Astrocyte (in vitro differentiated cells and primary cell): ENCODE measurements around the gene UPF3B. TPM values are rescaled to one million over a fixed set of nuclear protein-coding genes. Genes with fewer than 3 reads are reported as not detected.
A peak's percentile ranks its signal among the peaks of the same experiment; 100 is the strongest.

Experiments
- DNase-seq: peaks from one replicate; pipeline ENCODE4 v3.0.0-alpha.2; 2010; ENCODE audit warnings: low read depth
- FAIRE-seq: peaks from 2 replicates; lab custom pipeline; 2011; peaks lifted over from hg19 to GRCh38; lab: Jason Lieb, UNC
- H2AFZ ChIP-seq: 2 replicates; pipeline ENCODE4 v1.6.0; 2012; ENCODE audit warnings: low read depth, low read length, inconsistent platforms
- H3K27ac ChIP-seq: 2 replicates; pipeline ENCODE4 v1.5.1; 2011; ENCODE audit warnings: low read depth, low read length, inconsistent platforms
- H3K27me3 ChIP-seq: 2 replicates; pipeline ENCODE4 v1.6.0; 2011; ENCODE audit warnings: low read length, inconsistent platforms; ENCODE audit not compliant: insufficient read depth
- H3K36me3 ChIP-seq: 2 replicates; pipeline ENCODE4 v1.5.1; 2011; ENCODE audit warnings: low read length, inconsistent platforms; ENCODE audit not compliant: insufficient read depth
- H3K4me1 ChIP-seq: 2 replicates; pipeline ENCODE4 v1.5.1; 2011; ENCODE audit warnings: low read length, inconsistent platforms; ENCODE audit not compliant: insufficient read depth
- H3K4me2 ChIP-seq: 2 replicates; pipeline ENCODE4 v1.6.0; 2012; ENCODE audit warnings: low read length, inconsistent platforms
- H3K4me3 ChIP-seq: 2 replicates; pipeline ENCODE4 v1.5.1; 2011; ENCODE audit warnings: low read depth, mild to moderate bottlenecking, low read length, inconsistent platforms; ENCODE audit not compliant: insufficient read depth
- H3K79me2 ChIP-seq: 2 replicates; pipeline ENCODE4 v1.6.0; 2012; ENCODE audit warnings: mild to moderate bottlenecking, low read length, inconsistent platforms; ENCODE audit not compliant: insufficient read depth
- H3K9ac ChIP-seq: 2 replicates; pipeline ENCODE4 v1.6.0; 2012; ENCODE audit warnings: mild to moderate bottlenecking, low read length, inconsistent platforms
- H3K9me3 ChIP-seq: 2 replicates; pipeline ENCODE4 v1.5.1; 2012; ENCODE audit warnings: low read depth, mild to moderate bottlenecking, low read length, inconsistent platforms; ENCODE audit not compliant: insufficient read depth
- H4K20me1 ChIP-seq: 2 replicates; pipeline ENCODE4 v1.6.0; 2012; ENCODE audit warnings: low read length, inconsistent platforms; ENCODE audit not compliant: insufficient read depth
- H3K27ac Mint-ChIP-seq: one replicate; pipeline ENCODE4 v1.8.0; 2021; ENCODE audit warnings: mild to moderate bottlenecking, mixed read lengths; ENCODE audit not compliant: unreplicated experiment
- H3K27me3 Mint-ChIP-seq: one replicate; pipeline ENCODE4 v1.8.0; 2021; ENCODE audit warnings: low read depth, mixed read lengths; ENCODE audit not compliant: unreplicated experiment
- H3K36me3 Mint-ChIP-seq: one replicate; pipeline ENCODE4 v1.8.0; 2021; ENCODE audit warnings: low read depth, mixed read lengths; ENCODE audit not compliant: unreplicated experiment
- H3K4me1 Mint-ChIP-seq: one replicate; pipeline ENCODE4 v1.8.0; 2021; ENCODE audit warnings: low read depth, mixed read lengths; ENCODE audit not compliant: unreplicated experiment
- H3K4me3 Mint-ChIP-seq: one replicate; pipeline ENCODE4 v1.8.0; 2021; ENCODE audit warnings: mild to moderate bottlenecking, moderate library complexity, mixed read lengths; ENCODE audit not compliant: unreplicated experiment
- H3K9me3 Mint-ChIP-seq: one replicate; pipeline ENCODE4 v1.8.0; 2021; ENCODE audit warnings: mild to moderate bottlenecking, mixed read lengths; ENCODE audit not compliant: unreplicated experiment
- CTCF ChIP-seq: IDR thresholded peaks from 2 replicates; pipeline ENCODE4 v1.5.1; 2011; ENCODE audit warnings: low read depth, mild to moderate bottlenecking, inconsistent platforms, low read length, moderate library complexity; ENCODE audit not compliant: insufficient read depth
- EZH2 ChIP-seq: IDR thresholded peaks from 2 replicates; pipeline ENCODE4 v1.6.1; 2012; ENCODE audit warnings: mild to moderate bottlenecking, low read length, inconsistent platforms; ENCODE audit not compliant: insufficient read depth
- total RNA-seq: library from RNA; stranded (reverse); gene quantifications from 2 replicates; pipeline ENCODE4 v1.2.1, GENCODE V29; 2021

The UPF3B gene
- total RNA-seq, 1 donor from 2014 or later = 8.8 TPM

GRCh38 chrX:119871599-119872395 is 19.0 kb upstream of the UPF3B start, which contains the start of the genes NDUFA1 and RNF113A:
NDUFA1 (plus strand) TSS chrX:119871832; CDS start chrX:119871912, 80 bp downstream.
RNF113A (minus strand) TSS chrX:119871733; CDS start chrX:119871613, 120 bp downstream.
- no peaks in the 10 kb centered on the region for H4K20me1 ChIP-seq
- FAIRE-seq (no peak), DNase-seq (peak; percentile 68)
- no peaks in the 10 kb centered on the region for H3K36me3 Mint-ChIP-seq
- H3K27me3 Mint-ChIP-seq = no peaks in the 10 kb centered on the region
- H3K27ac Mint-ChIP-seq = peak within 1 kb of the TSS; percentile 97
- H3K9me3 ChIP-seq = no peaks in the 10 kb centered on the region
- peak within 1 kb of the TSS; percentile 95 for H3K9ac ChIP-seq
- H3K4me1 ChIP-seq = peaks cover 4% of the 10 kb centered on the region
- H3K4me2 ChIP-seq = peak within 1 kb of the TSS; percentile 90
- no peak for TF ChIP-seq EZH2
- TF ChIP-seq CTCF = no peak
- H3K36me3 ChIP-seq = peaks cover 3% of the 10 kb centered on the region
- no peaks in the 10 kb centered on the region for H3K27me3 ChIP-seq
- H3K4me1 Mint-ChIP-seq = peaks cover 8% of the 10 kb centered on the region
- H3K4me3 Mint-ChIP-seq = peak within 1 kb of the TSS; percentile 98
- peak within 1 kb of the TSS; percentile 80 for H3K4me3 ChIP-seq
- no peaks in the 10 kb centered on the region for H3K9me3 Mint-ChIP-seq
- peaks cover 43% of the 10 kb centered on the region for H3K79me2 ChIP-seq
- H3K27ac ChIP-seq = peak within 1 kb of the TSS; percentile 89
- H2AFZ ChIP-seq = peak within 1 kb of the TSS; percentile 76

- Histone ChIP-seq H3K9ac (peak overlapping the region; percentile 95), H3K4me1 (peaks cover 4% of the 10 kb centered on the region), H3K4me3 (peak overlapping the region; percentile 80), H3K9me3 (no peaks in the 10 kb centered on the region), H3K36me3 (peaks cover 1% of the 10 kb centered on the region), H2AFZ (peak overlapping the region; percentile 76), H3K79me2 (peaks cover 43% of the 10 kb centered on the region), H3K27ac (peak overlapping the region; percentile 89), H4K20me1 (no peaks in the 10 kb centered on the region), H3K4me2 (peak overlapping the region; percentile 90), H3K27me3 (no peaks in the 10 kb centered on the region)
- Mint-ChIP-seq H3K4me1 (peaks cover 8% of the 10 kb centered on the region), H3K36me3 (no peaks in the 10 kb centered on the region), H3K4me3 (peak overlapping the region; percentile 98), H3K27me3 (no peaks in the 10 kb centered on the region), H3K27ac (peak overlapping the region; percentile 97), H3K9me3 (no peaks in the 10 kb centered on the region)
- no peak for FAIRE-seq
- no peak for DNase-seq
- TF ChIP-seq EZH2 (no peak), CTCF (no peak)
Measured at GRCh38 chrX:119871245-119871598, 18.5 kb upstream of the UPF3B start.
